PC-3 (cell line): ENCODE measurements around the gene TIMP1. TPM values are rescaled to one million over a fixed set of nuclear protein-coding genes. Genes with fewer than 3 reads are reported as not detected.
A peak's percentile ranks its signal among the peaks of the same experiment; 100 is the strongest.

Source experiments
- ATAC-seq: fragments of 200-7000 bp; cut with Tn5 transposase; 2 replicates; pipeline ENCODE4 v1.9.1; 2020; ENCODE audit warnings: mild to moderate bottlenecking, moderate library complexity
- BruUV-seq: library from RNA; stranded (reverse); fragments of 400-500 nt; replicated peaks from 2 replicates; lab custom pipeline; 2021; lab: Mats Ljungman, UMichigan
- CTCF ChIA-PET: fragments of 300-600 bp; sonication (Branson Sonifier 250); formaldehyde crosslinking; loops from one replicate; lab custom pipeline; 2022; ENCODE audit warnings: antibody characterized with exemption; lab: Charles Lee
- POLR2A ChIA-PET: fragments of 300-600 bp; sonication (Branson Sonifier 250); formaldehyde crosslinking; loops from one replicate; lab custom pipeline; 2022; ENCODE audit warnings: antibody characterized with exemption; ENCODE audit not compliant: unreplicated experiment; lab: Charles Lee
- DNase-seq: peaks from one replicate; pipeline ENCODE4 v3.0.0-alpha.2; 2015
- H2AFZ ChIP-seq: fragments of 300-600 bp; sonication (generic); 2 replicates; pipeline ENCODE4 v1.6.0; 2016; ENCODE audit warnings: antibody characterized with exemption, low read length
- H3F3A ChIP-seq: fragments of 300-600 bp; sonication (generic); one replicate; pipeline ENCODE4 v1.6.0; 2017; ENCODE audit warnings: antibody characterized with exemption, low read length, control low read depth, mild to moderate bottlenecking; ENCODE audit not compliant: unreplicated experiment
- H3K27ac ChIP-seq: fragments of 300-600 bp; sonication (generic); 2 replicates; pipeline ENCODE4 v1.5.1; 2016; ENCODE audit warnings: mild to moderate bottlenecking, low read length
- H3K27me3 ChIP-seq: fragments of 300-600 bp; sonication (generic); 2 replicates; pipeline ENCODE4 v1.6.1; 2016; ENCODE audit warnings: low read length, mixed read lengths
- H3K36me3 ChIP-seq: fragments of 300-600 bp; sonication (generic); 2 replicates; pipeline ENCODE4 v1.6.1; 2016; ENCODE audit warnings: low read depth, mixed run types, low read length, mixed read lengths
- H3K4me1 ChIP-seq: fragments of 300-600 bp; sonication (generic); 2 replicates; pipeline ENCODE4 v1.5.1; 2016; ENCODE audit warnings: low read length; ENCODE audit not compliant: insufficient read depth
- H3K4me2 ChIP-seq: fragments of 300-600 bp; sonication (generic); 2 replicates; pipeline ENCODE4 v1.6.0; 2016; ENCODE audit warnings: low read length
- H3K4me3 ChIP-seq: fragments of 300-600 bp; sonication (generic); 2 replicates; pipeline ENCODE4 v1.5.1; 2016; ENCODE audit warnings: mild to moderate bottlenecking, low read length, mixed read lengths
- H3K79me2 ChIP-seq: fragments of 300-600 bp; sonication (generic); 2 replicates; pipeline ENCODE4 v1.6.1; 2017; ENCODE audit warnings: low read length, mixed read lengths
- H3K9ac ChIP-seq: fragments of 300-600 bp; sonication (generic); 2 replicates; pipeline ENCODE4 v1.6.0; 2016; ENCODE audit warnings: mild to moderate bottlenecking, low read length
- H3K9me2 ChIP-seq: fragments of 300-600 bp; sonication (generic); replicated peaks from 2 replicates; pipeline ENCODE4 v1.6.1; 2016; ENCODE audit warnings: mixed run types, low read length, mixed read lengths
- H3K9me3 ChIP-seq: fragments of 300-600 bp; sonication (generic); 2 replicates; pipeline ENCODE4 v1.6.1; 2016; ENCODE audit warnings: low read length, mixed read lengths
- H4K20me1 ChIP-seq: fragments of 300-600 bp; sonication (generic); 2 replicates; pipeline ENCODE4 v1.6.1; 2016; ENCODE audit warnings: low read length, mixed read lengths
- EZH2 ChIP-seq: fragments of 300-600 bp; sonication (generic); IDR thresholded peaks from one replicate; pipeline ENCODE4 v1.6.1; 2017; ENCODE audit warnings: antibody characterized with exemption, mild to moderate bottlenecking, low read length; ENCODE audit not compliant: unreplicated experiment
- EZH2phosphoT487 ChIP-seq: fragments of 300-600 bp; sonication (generic); IDR thresholded peaks from 2 replicates; pipeline ENCODE4 v1.6.1; 2018; ENCODE audit warnings: mild to moderate bottlenecking, antibody characterized with exemption, low read length, borderline replicate concordance
- intact Hi-C: fragments of 100-400 bp; cut with micrococcal nuclease; formaldehyde crosslinking; loops from 2 replicates; pipeline ENCODE4 v1.9.0; 2023
- total RNA-seq: library from RNA; depleted of rRNA; stranded (reverse); fragments of >200 nt; gene quantifications from 2 replicates; pipeline ENCODE4 v1.2.3, GENCODE V29; 2014
- TF ChIP-seq, protein P1 (sequence below): fragments of 300-600 bp; sonication (generic); conservative IDR thresholded peaks from 2 replicates; pipeline ENCODE4 v1.5.1; 2017; ENCODE audit warnings: antibody characterized with exemption, low read depth, mild to moderate bottlenecking, low read length

The TIMP1 gene
- total RNA-seq, 1 experiment from 2014 or later = 222 TPM

DNA sequence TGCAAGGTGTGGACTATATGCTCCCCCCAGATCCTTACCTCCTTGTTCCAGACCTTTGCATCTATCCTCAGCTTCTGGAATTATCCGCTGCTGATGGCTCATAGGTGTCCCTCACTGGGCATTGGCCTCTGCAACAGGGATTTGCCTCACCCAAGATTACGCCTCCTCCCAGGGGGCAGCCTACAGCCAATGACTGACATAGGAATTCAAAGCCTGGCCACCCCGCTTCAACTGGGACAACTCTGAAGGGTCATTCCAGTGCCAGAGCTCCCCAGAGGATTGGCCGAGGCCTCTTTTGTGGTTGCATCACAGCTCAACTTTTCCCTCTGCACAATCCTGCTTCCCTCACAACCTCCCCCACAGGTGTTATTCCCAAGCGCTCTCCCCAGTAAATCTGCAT is 32.4 kb downstream of the TIMP1 start:
- no peaks in the 10 kb centered on the region for H3K27me3 ChIP-seq
- TF ChIP-seq EZH2 (no peak), EZH2phosphoT487 (no peak)
- TF ChIP-seq, protein P1, sequence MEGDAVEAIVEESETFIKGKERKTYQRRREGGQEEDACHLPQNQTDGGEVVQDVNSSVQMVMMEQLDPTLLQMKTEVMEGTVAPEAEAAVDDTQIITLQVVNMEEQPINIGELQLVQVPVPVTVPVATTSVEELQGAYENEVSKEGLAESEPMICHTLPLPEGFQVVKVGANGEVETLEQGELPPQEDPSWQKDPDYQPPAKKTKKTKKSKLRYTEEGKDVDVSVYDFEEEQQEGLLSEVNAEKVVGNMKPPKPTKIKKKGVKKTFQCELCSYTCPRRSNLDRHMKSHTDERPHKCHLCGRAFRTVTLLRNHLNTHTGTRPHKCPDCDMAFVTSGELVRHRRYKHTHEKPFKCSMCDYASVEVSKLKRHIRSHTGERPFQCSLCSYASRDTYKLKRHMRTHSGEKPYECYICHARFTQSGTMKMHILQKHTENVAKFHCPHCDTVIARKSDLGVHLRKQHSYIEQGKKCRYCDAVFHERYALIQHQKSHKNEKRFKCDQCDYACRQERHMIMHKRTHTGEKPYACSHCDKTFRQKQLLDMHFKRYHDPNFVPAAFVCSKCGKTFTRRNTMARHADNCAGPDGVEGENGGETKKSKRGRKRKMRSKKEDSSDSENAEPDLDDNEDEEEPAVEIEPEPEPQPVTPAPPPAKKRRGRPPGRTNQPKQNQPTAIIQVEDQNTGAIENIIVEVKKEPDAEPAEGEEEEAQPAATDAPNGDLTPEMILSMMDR = no peak
- no peaks in the 10 kb centered on the region for H3K9me2 ChIP-seq
- BruUV-seq = no TSS peak
- no peaks in the 10 kb centered on the region for H4K20me1 ChIP-seq
- intact Hi-C loops = no loop called here
- H3F3A ChIP-seq = no peaks in the 10 kb centered on the region
- no peaks in the 10 kb centered on the region for H3K36me3 ChIP-seq
- DNase-seq = no peak
- no peak for ATAC-seq
- H3K9ac ChIP-seq = no peak overlapping the region
- POLR2A ChIA-PET = no interaction called here
- H3K27ac ChIP-seq = no peak overlapping the region
- H3K4me3 ChIP-seq = no peak overlapping the region
- H3K4me1 ChIP-seq = no peaks in the 10 kb centered on the region
- no peaks in the 10 kb centered on the region for H3K79me2 ChIP-seq
- CTCF ChIA-PET = no interaction called here
- no peaks in the 10 kb centered on the region for H3K9me3 ChIP-seq
- H3K4me2 ChIP-seq = no peak overlapping the region
- no peak overlapping the region for H2AFZ ChIP-seq

DNA sequence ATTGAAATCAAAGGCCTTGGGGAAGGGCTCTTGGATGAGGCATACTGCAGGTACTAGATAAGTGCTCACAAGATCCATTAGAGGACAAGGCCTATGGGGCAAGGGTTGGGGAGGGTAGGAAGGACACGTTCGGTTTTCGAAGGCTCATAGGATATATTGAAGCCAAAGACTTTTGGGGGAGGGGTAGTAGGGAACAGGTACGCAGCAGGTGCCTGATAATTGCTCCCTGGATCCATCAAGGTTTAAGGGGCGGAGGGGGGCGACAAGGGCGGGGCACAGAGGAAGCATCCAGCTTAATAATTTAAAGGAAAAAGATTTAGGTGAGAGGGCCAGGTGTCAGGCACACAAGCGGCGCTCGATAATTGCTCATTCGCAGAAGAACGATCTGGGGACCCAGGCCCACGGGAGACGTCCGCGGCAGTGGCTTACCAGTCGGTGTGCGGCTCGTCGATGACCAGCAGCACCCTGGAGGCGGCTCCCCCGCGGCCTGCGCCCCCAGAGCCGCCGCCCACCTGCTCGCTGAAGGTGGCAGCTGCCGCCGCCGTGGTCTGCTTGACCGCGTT is 36.8 kb downstream of the TIMP1 start:
- no peak overlapping the region for H3K4me3 ChIP-seq
- no peaks in the 10 kb centered on the region for H3F3A ChIP-seq
- no peaks in the 10 kb centered on the region for H3K4me1 ChIP-seq
- no peak overlapping the region for H3K9ac ChIP-seq
- H4K20me1 ChIP-seq = no peaks in the 10 kb centered on the region
- H3K36me3 ChIP-seq = no peaks in the 10 kb centered on the region
- intact Hi-C loops = no loop called here
- no peak overlapping the region for H3K4me2 ChIP-seq
- ChIA-PET CTCF (no interaction called here), POLR2A (no interaction called here)
- TF ChIP-seq EZH2phosphoT487 (no peak), EZH2 (no peak)
- TF ChIP-seq, protein P1 = no peak
- DNase-seq = no peak
- BruUV-seq = no TSS peak
- H3K79me2 ChIP-seq = no peaks in the 10 kb centered on the region
- no peak overlapping the region for H2AFZ ChIP-seq
- no peak overlapping the region for H3K27ac ChIP-seq
- ATAC-seq = no peak
- H3K27me3 ChIP-seq = no peaks in the 10 kb centered on the region
- no peaks in the 10 kb centered on the region for H3K9me3 ChIP-seq
- no peaks in the 10 kb centered on the region for H3K9me2 ChIP-seq

DNA sequence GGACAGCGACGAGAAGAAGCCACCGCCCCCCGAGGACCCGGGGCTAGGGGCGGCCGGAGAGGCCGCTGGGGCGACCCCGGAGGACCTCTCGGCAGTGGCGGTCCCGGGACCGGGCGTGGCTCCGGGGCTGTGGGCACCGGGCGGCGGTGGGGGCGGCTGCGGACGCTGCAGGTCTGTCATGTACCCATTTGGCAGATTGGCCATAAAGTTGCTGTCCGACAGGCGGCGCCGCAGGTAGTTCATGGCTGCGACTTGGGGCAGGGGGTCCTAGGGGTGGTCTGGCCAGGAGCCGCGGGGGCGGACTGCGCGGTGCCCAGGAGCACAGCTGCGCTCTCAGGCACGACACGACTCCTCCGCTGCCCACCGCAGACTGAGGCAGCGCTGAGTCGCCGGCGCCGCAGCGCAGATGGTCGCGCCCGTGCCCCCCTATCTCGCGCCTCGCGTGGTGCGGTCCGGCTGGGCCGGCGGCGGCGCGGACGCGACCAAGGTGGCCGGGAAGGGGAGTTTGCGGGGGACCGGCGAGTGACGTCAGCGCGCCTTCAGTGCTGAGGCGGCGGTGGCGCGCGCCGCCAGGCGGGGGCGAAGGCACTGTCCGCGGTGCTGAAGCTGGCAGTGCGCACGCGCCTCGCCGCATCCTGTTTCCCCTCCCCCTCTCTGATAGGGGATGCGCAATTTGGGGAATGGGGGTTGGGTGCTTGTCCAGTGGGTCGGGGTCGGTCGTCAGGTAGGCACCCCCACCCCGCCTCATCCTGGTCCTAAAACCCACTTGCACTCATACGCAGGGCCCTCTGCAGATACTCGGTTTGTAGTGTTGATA is 37.5 kb downstream of the TIMP1 start, which contains the start of gene SYN1:
SYN1 (minus strand) TSS at position 372 of the 817 bp plus-strand sequence; CDS start at position 243, 129 bp downstream.
- Histone ChIP-seq H3K4me1 (no peaks in the 10 kb centered on the region), H3K4me2 (no peak within 1 kb of the TSS), H3K9ac (no peak within 1 kb of the TSS), H4K20me1 (no peaks in the 10 kb centered on the region), H3F3A (no peaks in the 10 kb centered on the region), H3K36me3 (no peaks in the 10 kb centered on the region), H3K9me3 (no peaks in the 10 kb centered on the region), H3K27me3 (no peaks in the 10 kb centered on the region), H3K9me2 (no peaks in the 10 kb centered on the region), H3K4me3 (no peak within 1 kb of the TSS), H3K27ac (no peak within 1 kb of the TSS), H2AFZ (no peak within 1 kb of the TSS), H3K79me2 (no peaks in the 10 kb centered on the region)
- BruUV-seq = no TSS peak
- ChIA-PET POLR2A (no interaction called here), CTCF (no interaction called here)
- TF ChIP-seq EZH2 = no peak
- TF ChIP-seq, protein P1 = no peak
- TF ChIP-seq EZH2phosphoT487 = no peak
- intact Hi-C loops = no loop called here
- DNase-seq (peak; percentile 38), ATAC-seq (0 out of 2 replicates have a peak, but pooled peaks have one; percentile 20)
